Measurements from ENCODE around the gene ING4. TPM values are rescaled to one million over a fixed set of nuclear protein-coding genes. Genes with fewer than 3 reads are reported as not detected.

ING4 gene
- polyA plus RNA-seq, 2 of the 4 experiments (the other 2 are of a cell fraction) = 19.5 to 36.5 TPM

DNA sequence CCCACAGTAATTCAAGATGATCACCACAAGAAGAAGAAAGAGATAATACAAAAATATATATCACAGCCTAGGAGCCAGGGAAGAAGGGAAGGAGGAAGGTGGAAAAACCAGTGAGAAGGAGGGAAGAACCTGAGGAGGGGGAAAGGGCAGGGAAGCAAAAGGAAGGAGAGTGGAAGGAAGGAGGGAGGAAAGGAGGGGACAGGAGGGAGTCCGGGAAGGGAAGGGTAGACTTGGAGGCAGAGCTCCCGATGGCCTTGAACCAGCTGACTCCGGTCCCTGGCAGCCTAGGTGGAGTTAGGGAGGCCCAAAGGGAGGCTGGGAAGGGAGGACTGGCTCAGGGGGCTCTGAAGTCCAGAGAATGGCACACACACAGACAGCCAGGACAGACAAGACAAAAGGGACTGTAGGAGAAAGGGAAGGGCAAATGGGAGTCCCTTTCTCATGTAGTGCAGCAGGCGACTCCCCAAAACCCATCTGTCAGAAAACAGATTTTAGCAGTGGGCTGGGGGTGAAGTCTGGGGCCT is 31.0 kb upstream of the ING4 start:
- ChIA-PET CTCF (interaction anchor here (0.7 to 3.3 kb wide), 5 partner anchors 10 to 76 kb away, joined by 3 to 9 read pairs (median 3); partner anchors contain the start of gene PTMS), POLR2A (interaction anchor here (1.1 kb wide), 1 partner anchor 9 kb away, joined by 3 read pairs; no protein-coding TSS in a partner anchor)
- 69% methylated on average over 4 of the region's 4 CpGs for WGBS (ENCODE audit: missing lambda C conversion rate)
- no peak overlapping the region for H3K4me3 ChIP-seq
- H3K4me2 ChIP-seq = no peak overlapping the region
- ATAC-seq (no peak), DNase-seq (ENCODE audit: low read depth in 1 of 2, low spot score in 1 of 2) (no peak), FAIRE-seq (no peak)
- no peak for TF ChIP-seq MAFK (IDR thresholded peaks at IDR 0.05; ENCODE audit: partially characterized antibody)
- TF ChIP-seq HOXB13 (CRISPR knock-in tag; IDR thresholded peaks at IDR 0.05; ENCODE audit: low read depth) = no peak
- no peak for TF ChIP-seq PHF8 (IDR thresholded peaks at IDR 0.05; ENCODE audit: borderline replicate concordance, low read depth)
- no peak for TF ChIP-seq ATOH8 (CRISPR knock-in tag; IDR thresholded peaks at IDR 0.05; ENCODE audit: low read depth)
- TF ChIP-seq NPAS2 (CRISPR knock-in tag; IDR thresholded peaks at IDR 0.05; ENCODE audit: borderline replicate concordance) = no peak
- peaks cover 6% of the 10 kb centered on the region; the same call in 1 of the 3 replicates for H3K4me1 ChIP-seq
- H3K27ac ChIP-seq = no peak overlapping the region
- no peaks in the 10 kb centered on the region for H3K9me3 ChIP-seq

DNA sequence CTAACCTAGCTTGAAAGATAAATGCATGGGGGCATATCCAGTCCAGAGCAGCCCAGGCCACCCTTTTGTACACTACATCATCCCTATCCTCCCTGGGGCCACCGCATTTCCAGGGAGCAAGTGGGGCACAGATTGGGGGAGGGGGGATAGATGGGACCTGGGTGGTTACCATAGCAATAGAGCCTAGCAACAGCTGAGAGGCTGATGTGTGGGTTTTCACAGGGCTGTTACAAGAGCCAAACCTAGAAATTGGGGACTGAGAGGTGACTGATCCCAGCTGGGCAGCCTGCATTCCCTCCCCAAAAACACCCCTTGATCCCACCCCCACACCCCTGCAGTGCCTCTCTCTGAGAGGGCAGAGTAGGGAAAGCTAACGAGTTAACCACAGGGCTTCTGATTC is 30.0 kb upstream of the ING4 start:
- H3K4me2 ChIP-seq = no peak overlapping the region
- H3K4me3 ChIP-seq = no peak overlapping the region
- POLR2A ChIA-PET = interaction anchor here (1.8 kb wide), 1 partner anchor 31 kb away, joined by 6 read pairs; the partner anchor contains the start of gene COPS7A
- FAIRE-seq (no peak), DNase-seq (ENCODE audit: low read depth in 1 of 2, low spot score in 1 of 2) (no peak), ATAC-seq (no peak)
- H3K27ac ChIP-seq = no peak overlapping the region
- no peaks in the 10 kb centered on the region for H3K9me3 ChIP-seq
- CTCF ChIA-PET = interaction anchor here (0.7 to 3.3 kb wide), 10 partner anchors 9 to 177 kb away, joined by 3 to 9 read pairs (median 4); partner anchors contain the start of genes COPS7A and PTMS
- peaks cover 6% of the 10 kb centered on the region; the same call in 1 of the 3 replicates for H3K4me1 ChIP-seq
- TF ChIP-seq CHD2 (IDR thresholded peaks at IDR 0.05; ENCODE audit: low read length, partially characterized antibody) (no peak), ZNF302 (CRISPR knock-in tag; IDR thresholded peaks at IDR 0.05) (no peak), CBX2 (IDR thresholded peaks at IDR 0.05; ENCODE audit: borderline replicate concordance, low read depth) (no peak), FOXS1 (CRISPR knock-in tag; IDR thresholded peaks at IDR 0.05) (no peak), HEYL (CRISPR knock-in tag; IDR thresholded peaks at IDR 0.05) (no peak), HDAC2 (IDR thresholded peaks at IDR 0.05) (no peak), KDM5A (IDR thresholded peaks at IDR 0.05) (no peak), CBX8 (IDR thresholded peaks at IDR 0.05) (no peak), EP300 (IDR thresholded peaks at IDR 0.05) (no peak), NPAS2 (CRISPR knock-in tag; IDR thresholded peaks at IDR 0.05; ENCODE audit: borderline replicate concordance) (no peak), RFX5 (IDR thresholded peaks at IDR 0.05) (no peak), NFE2L2 (conservative IDR thresholded peaks at IDR 0.05; ENCODE audit: low read length) (no peak), PHF8 (IDR thresholded peaks at IDR 0.05; ENCODE audit: borderline replicate concordance, low read depth) (no peak), RNF2 (IDR thresholded peaks at IDR 0.05; ENCODE audit: borderline replicate concordance, low read depth) (no peak), POLR2A (IDR thresholded peaks at IDR 0.05; ENCODE audit: low read length) (no peak), TP53 (CRISPR knock-in tag; IDR thresholded peaks at IDR 0.05) (no peak), REST (IDR thresholded peaks at IDR 0.05) (no peak)
- TF ChIP-seq, protein P1, sequence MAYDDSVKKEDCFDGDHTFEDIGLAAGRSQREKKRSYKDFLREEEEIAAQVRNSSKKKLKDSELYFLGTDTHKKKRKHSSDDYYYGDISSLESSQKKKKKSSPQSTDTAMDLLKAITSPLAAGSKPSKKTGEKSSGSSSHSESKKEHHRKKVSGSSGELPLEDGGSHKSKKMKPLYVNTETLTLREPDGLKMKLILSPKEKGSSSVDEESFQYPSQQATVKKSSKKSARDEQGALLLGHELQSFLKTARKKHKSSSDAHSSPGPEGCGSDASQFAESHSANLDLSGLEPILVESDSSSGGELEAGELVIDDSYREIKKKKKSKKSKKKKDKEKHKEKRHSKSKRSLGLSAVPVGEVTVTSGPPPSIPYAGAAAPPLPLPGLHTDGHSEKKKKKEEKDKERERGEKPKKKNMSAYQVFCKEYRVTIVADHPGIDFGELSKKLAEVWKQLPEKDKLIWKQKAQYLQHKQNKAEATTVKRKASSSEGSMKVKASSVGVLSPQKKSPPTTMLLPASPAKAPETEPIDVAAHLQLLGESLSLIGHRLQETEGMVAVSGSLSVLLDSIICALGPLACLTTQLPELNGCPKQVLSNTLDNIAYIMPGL (CRISPR knock-in tag; IDR thresholded peaks at IDR 0.05; ENCODE audit: borderline replicate concordance) = no peak
- TF ChIP-seq, protein P2, sequence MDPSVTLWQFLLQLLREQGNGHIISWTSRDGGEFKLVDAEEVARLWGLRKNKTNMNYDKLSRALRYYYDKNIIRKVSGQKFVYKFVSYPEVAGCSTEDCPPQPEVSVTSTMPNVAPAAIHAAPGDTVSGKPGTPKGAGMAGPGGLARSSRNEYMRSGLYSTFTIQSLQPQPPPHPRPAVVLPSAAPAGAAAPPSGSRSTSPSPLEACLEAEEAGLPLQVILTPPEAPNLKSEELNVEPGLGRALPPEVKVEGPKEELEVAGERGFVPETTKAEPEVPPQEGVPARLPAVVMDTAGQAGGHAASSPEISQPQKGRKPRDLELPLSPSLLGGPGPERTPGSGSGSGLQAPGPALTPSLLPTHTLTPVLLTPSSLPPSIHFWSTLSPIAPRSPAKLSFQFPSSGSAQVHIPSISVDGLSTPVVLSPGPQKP (IDR thresholded peaks at IDR 0.05; ENCODE audit: low read depth, low read length) = no peak
- TF ChIP-seq, protein P3, sequence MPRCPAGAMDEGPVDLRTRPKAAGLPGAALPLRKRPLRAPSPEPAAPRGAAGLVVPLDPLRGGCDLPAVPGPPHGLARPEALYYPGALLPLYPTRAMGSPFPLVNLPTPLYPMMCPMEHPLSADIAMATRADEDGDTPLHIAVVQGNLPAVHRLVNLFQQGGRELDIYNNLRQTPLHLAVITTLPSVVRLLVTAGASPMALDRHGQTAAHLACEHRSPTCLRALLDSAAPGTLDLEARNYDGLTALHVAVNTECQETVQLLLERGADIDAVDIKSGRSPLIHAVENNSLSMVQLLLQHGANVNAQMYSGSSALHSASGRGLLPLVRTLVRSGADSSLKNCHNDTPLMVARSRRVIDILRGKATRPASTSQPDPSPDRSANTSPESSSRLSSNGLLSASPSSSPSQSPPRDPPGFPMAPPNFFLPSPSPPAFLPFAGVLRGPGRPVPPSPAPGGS (IDR thresholded peaks at IDR 0.05) = no peak
- 55% methylated on average over 2 of the region's 2 CpGs for WGBS (ENCODE audit: missing lambda C conversion rate)

Data from A549 (cell line).